Inflammatory macrophage treated with lipopolysaccharide for 1 hour (primary cell): ENCODE measurements around the gene METTL21A.

Experiments used
- DNase-seq, 2 donors: peaks; one replicate each; pipeline ENCODE4 v3.0.0-alpha.2; 2020 to 2022

METTL21A gene

GRCh38 chr2:207621501-207622039 is 3.6 kb downstream of the METTL21A start:
- no peak for DNase-seq

GRCh38 chr2:207619764-207620203 is 5.4 kb downstream of the METTL21A start:
- peak; percentile 70 to 89 for DNase-seq

- DNase-seq: no peak
Observed at GRCh38 chr2:207617011-207617671, 8.1 kb downstream of the METTL21A start.

- DNase-seq: no peak
Observed at GRCh38 chr2:207616185-207616584, 9.0 kb downstream of the METTL21A start.

GRCh38 chr2:207614824-207615223 is 10.4 kb downstream of the METTL21A start:
- DNase-seq: no peak

GRCh38 chr2:207612714-207613113 is 12.5 kb downstream of the METTL21A start:
- DNase-seq: no peak

GRCh38 chr2:207606829-207607228 is 18.4 kb downstream of the METTL21A start:
- DNase-seq: no peak

GRCh38 chr2:207606399-207606798 is 18.8 kb downstream of the METTL21A start:
- DNase-seq: no peak

- DNase-seq: no peak
Observed at GRCh38 chr2:207603486-207603885, 21.7 kb downstream of the METTL21A start.

- no peak for DNase-seq
Observed at GRCh38 chr2:207601774-207602173, 23.4 kb downstream of the METTL21A start.

- no peak for DNase-seq
Observed at GRCh38 chr2:207600231-207600630, 25.0 kb downstream of the METTL21A start.

GRCh38 chr2:207599636-207600035 is 25.6 kb downstream of the METTL21A start:
- no peak for DNase-seq

- DNase-seq: no peak
Observed at GRCh38 chr2:207594731-207595130, 30.5 kb downstream of the METTL21A start.

- no peak for DNase-seq
Observed at GRCh38 chr2:207594264-207594663, 30.9 kb downstream of the METTL21A start.

- no peak for DNase-seq
Observed at GRCh38 chr2:207593277-207593676, 31.9 kb downstream of the METTL21A start.

- no peak for DNase-seq
Observed at GRCh38 chr2:207589143-207589542, 36.1 kb downstream of the METTL21A start.

- no peak for DNase-seq
Observed at GRCh38 chr2:207587305-207587704, 37.9 kb downstream of the METTL21A start.

GRCh38 chr2:207584952-207585351 is 40.2 kb downstream of the METTL21A start:
- DNase-seq: no peak

GRCh38 chr2:207571370-207571769 is 53.8 kb downstream of the METTL21A start:
- DNase-seq: no peak

- DNase-seq: no peak
Observed at GRCh38 chr2:207567671-207568070, 57.5 kb downstream of the METTL21A start.

- DNase-seq: no peak
Observed at GRCh38 chr2:207565736-207566500, 59.3 kb downstream of the METTL21A start.
